HCT116 (cell line): ENCODE results near the gene WDR72. TPM values are rescaled to one million over a fixed set of nuclear protein-coding genes. Genes with fewer than 3 reads are reported as not detected.
A peak's percentile ranks its signal among the peaks of the same experiment; 100 is the strongest.
"Not testable (repeated sequence)": the region's sequence is repeated elsewhere in the genome, so short reads cannot be mapped to it uniquely, and the experiment has no call there.

ENCODE experiments used
- ATAC-seq: fragments of 200-7000 bp; cut with Tn5 transposase; 2 replicates; pipeline ENCODE4 v1.9.1; 2020; ENCODE audit warnings: mild to moderate bottlenecking, moderate library complexity
- BruUV-seq: library from RNA; stranded (reverse); fragments of 400-500 nt; replicated peaks from 2 replicates; lab custom pipeline; 2021; lab: Mats Ljungman, UMichigan
- CTCF ChIA-PET: fragments of 300-600 bp; sonication (Branson Sonifier 250); formaldehyde crosslinking; loops from one replicate; lab custom pipeline; 2021; ENCODE audit warnings: antibody characterized with exemption; lab: Charles Lee
- POLR2A ChIA-PET: fragments of 300-600, 350-600 bp; sonication (Branson Sonifier 250); formaldehyde crosslinking; loops from one replicate; lab custom pipeline; 2021; ENCODE audit warnings: antibody characterized with exemption; lab: Charles Lee
- RAD21 ChIA-PET, 2 experiments: fragments of 300-600 bp; sonication (Branson Sonifier 250); formaldehyde crosslinking; loops; one replicate each; lab custom pipeline; 2023; ENCODE audit warnings: low total read pairs in 2 of 2; ENCODE audit not compliant: uncharacterized antibody in 2 of 2, unreplicated experiment in 2 of 2, low non-redundant PET in 1 of 2; lab: Charles Lee
- DNase-seq: peaks from one replicate; pipeline ENCODE4 v3.0.0-alpha.2; 2010; ENCODE audit warnings: low read depth, low spot score
- H2AFZ ChIP-seq: fragments of 200-600 bp; shearing (Covaris generic), sonication (generic); 2 replicates; pipeline ENCODE4 v1.6.1; 2017; ENCODE audit warnings: low read depth, mixed run types, mixed read lengths, antibody characterized with exemption, low read length; ENCODE audit not compliant: poor library complexity, severe bottlenecking
- H3K27ac ChIP-seq: 2 replicates; pipeline ENCODE4 v1.5.1; 2012; ENCODE audit warnings: low read depth, low read length
- H3K27me3 ChIP-seq: fragments of 200-600 bp; sonication (generic); 2 replicates; pipeline ENCODE4 v1.6.1; 2016; ENCODE audit warnings: mixed run types, low read length, mixed read lengths; ENCODE audit not compliant: insufficient read depth
- H3K36me3 ChIP-seq, 2 experiments: fragments of 200-500 bp in 1 of 2; fragments of 200-600 bp in 1 of 2; sonication (Bioruptor generic) in 1 of 2; sonication (generic) in 1 of 2; 2 replicates each; pipeline versions ENCODE4 v1.5.1 to v1.6.1; 2014 to 2016; ENCODE audit warnings: low read length in 2 of 2, inconsistent platforms in 1 of 2, mixed read lengths in 1 of 2, mixed run types in 1 of 2; ENCODE audit not compliant: insufficient read depth in 2 of 2, control insufficient read depth in 1 of 2
- H3K4me1 ChIP-seq, 2 experiments: fragments of 200-600 bp in 1 of 2; sonication (generic) in 1 of 2; 2 replicates each; pipeline versions ENCODE4 v1.5.1 to v1.6.1; 2012 to 2017; ENCODE audit warnings: low read length in 2 of 2, inconsistent platforms in 1 of 2, mild to moderate bottlenecking in 1 of 2, mixed read lengths in 1 of 2, mixed run types in 1 of 2, moderate library complexity in 1 of 2; ENCODE audit not compliant: insufficient read depth in 2 of 2, control insufficient read depth in 1 of 2
- H3K4me2 ChIP-seq: fragments of 200-600 bp; sonication (generic); 2 replicates; pipeline ENCODE4 v1.6.1; 2017; ENCODE audit warnings: mixed run types, low read length, mixed read lengths
- H3K4me3 ChIP-seq, 2 experiments: fragments of 200-600 bp in 1 of 2; sonication (generic) in 1 of 2; replicated peaks in 1 of 2; 2 replicates each; pipeline ENCODE4 v1.5.1; 2011 to 2016; ENCODE audit warnings: low read length in 2 of 2, control low read depth in 1 of 2, low read depth in 1 of 2, mild to moderate bottlenecking in 1 of 2, mixed read lengths in 1 of 2, mixed run types in 1 of 2
- H3K79me2 ChIP-seq: fragments of 200-600 bp; sonication (generic); 2 replicates; pipeline ENCODE4 v1.6.1; 2017; ENCODE audit warnings: mild to moderate bottlenecking, mixed run types, low read length, moderate library complexity, mixed read lengths; ENCODE audit not compliant: insufficient read depth
- H3K9ac ChIP-seq: fragments of 200-600 bp; sonication (generic); 2 replicates; pipeline ENCODE4 v1.6.1; 2016; ENCODE audit warnings: low read length, mixed read lengths
- H3K9me2 ChIP-seq: fragments of 200-600 bp; sonication (generic), shearing (Covaris generic); 2 replicates; pipeline ENCODE4 v1.6.1; 2017; ENCODE audit warnings: mixed run types, mild to moderate bottlenecking, moderate library complexity; ENCODE audit not compliant: insufficient read depth
- H3K9me3 ChIP-seq, 2 experiments: fragments of 200-500 bp in 1 of 2; fragments of 200-600 bp in 1 of 2; sonication (Bioruptor generic) in 1 of 2; sonication (generic) in 1 of 2; 2 replicates each; pipeline ENCODE4 v1.6.1; 2014 to 2017; ENCODE audit warnings: low read length in 2 of 2, mixed read lengths in 2 of 2, inconsistent platforms in 1 of 2, low read depth in 1 of 2, mild to moderate bottlenecking in 1 of 2, mixed run types in 1 of 2, moderate library complexity in 1 of 2; ENCODE audit not compliant: control insufficient read depth in 1 of 2, insufficient read depth in 1 of 2
- H4K20me1 ChIP-seq: fragments of 200-600 bp; sonication (generic), shearing (Covaris generic); 2 replicates; pipeline ENCODE4 v1.6.1; 2017; ENCODE audit warnings: mixed run types, mild to moderate bottlenecking, moderate library complexity; ENCODE audit not compliant: insufficient read depth
- CBX3 ChIP-seq: IDR thresholded peaks from 2 replicates; pipeline ENCODE4 v1.6.1; 2012; ENCODE audit warnings: low read depth
- EZH2phosphoT487 ChIP-seq: fragments of 200-600 bp; IDR thresholded peaks from 2 replicates; pipeline ENCODE4 v1.6.1; 2018; ENCODE audit warnings: antibody characterized with exemption, borderline replicate concordance
- JUND ChIP-seq: IDR thresholded peaks from 2 replicates; pipeline ENCODE4 v1.6.1; 2012
- POLR2A ChIP-seq: IDR thresholded peaks from 2 replicates; pipeline ENCODE4 v1.7.0; 2011; ENCODE audit warnings: borderline replicate concordance; ENCODE audit not compliant: insufficient read depth, insufficient read length; ENCODE audit errors: extremely low read depth
- POLR2AphosphoS5 ChIP-seq: IDR thresholded peaks from 2 replicates; pipeline ENCODE4 v1.6.1; 2011; ENCODE audit warnings: mild to moderate bottlenecking, low read depth, low read length, moderate library complexity
- RAD21 ChIP-seq: IDR thresholded peaks from 2 replicates; pipeline ENCODE4 v1.6.1; 2012; ENCODE audit warnings: low read depth, mild to moderate bottlenecking
- SIN3A ChIP-seq: IDR thresholded peaks from 2 replicates; pipeline ENCODE4 v1.6.1; 2012; ENCODE audit warnings: low read depth
- SP1 ChIP-seq: IDR thresholded peaks from 2 replicates; pipeline ENCODE4 v1.6.1; 2012; ENCODE audit warnings: low read depth
- SRF ChIP-seq: IDR thresholded peaks from 2 replicates; pipeline ENCODE4 v1.6.1; 2012; ENCODE audit warnings: low read depth
- YY1 ChIP-seq: IDR thresholded peaks from 2 replicates; pipeline ENCODE4 v1.6.1; 2011; ENCODE audit warnings: low read length, low read depth, moderate library complexity, mild to moderate bottlenecking; ENCODE audit not compliant: insufficient replicate concordance; ENCODE audit errors: extremely low read depth
- ZFX ChIP-seq: fragments of 450-650 bp; IDR thresholded peaks from 2 replicates; pipeline ENCODE4 v1.6.1; 2017
- ZNF274 ChIP-seq: fragments of 200-500 bp; sonication (Bioruptor generic); IDR thresholded peaks from 2 replicates; pipeline ENCODE4 v1.6.1; 2014; ENCODE audit warnings: mild to moderate bottlenecking, low read depth, low read length, inconsistent platforms
- intact Hi-C: fragments of 100-400 bp; cut with micrococcal nuclease; formaldehyde crosslinking; loops from 2 replicates; pipeline ENCODE4 v1.10.0; 2022
- total RNA-seq: library from RNA; stranded (reverse); gene quantifications from one replicate; pipeline ENCODE4 v1.2.1, GENCODE V29; 2021; ENCODE audit not compliant: unreplicated experiment
- TF ChIP-seq, protein P1 (sequence below): IDR thresholded peaks from 2 replicates; pipeline ENCODE4 v1.6.1; 2011; ENCODE audit warnings: mild to moderate bottlenecking, low read length, moderate library complexity; ENCODE audit not compliant: insufficient replicate concordance; ENCODE audit errors: extremely low read depth
- TF ChIP-seq, protein P2 (sequence below): IDR thresholded peaks from 2 replicates; pipeline ENCODE4 v1.6.1; 2012

Gene WDR72
- total RNA-seq, 1 experiment from 2014 or later: 5.8 TPM

DNA sequence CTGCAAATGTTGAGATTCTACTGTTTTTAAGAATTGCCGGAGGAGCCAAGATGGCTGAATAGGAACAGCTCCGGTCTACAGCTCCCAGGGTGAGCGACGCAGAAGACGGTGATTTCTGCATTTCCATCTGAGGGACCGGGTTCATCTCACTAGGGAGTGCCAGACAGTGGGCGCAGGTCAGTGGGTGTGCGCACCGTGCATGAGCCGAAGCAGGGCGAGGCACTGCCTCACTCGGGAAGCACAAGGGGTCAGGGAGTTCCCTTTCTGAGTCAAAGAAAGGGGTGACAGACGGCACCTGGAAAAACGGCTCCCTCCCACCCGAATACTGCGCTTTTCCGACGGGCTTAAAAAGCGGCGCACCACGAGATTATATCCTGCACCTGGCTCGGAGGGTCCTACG, 75.3 kb downstream of the WDR72 start:
- H3K9me2 ChIP-seq, DNase-seq, H3K27me3 ChIP-seq, H3K79me2 ChIP-seq, H4K20me1 ChIP-seq, ATAC-seq, H3K36me3 ChIP-seq, H3K4me1 ChIP-seq, CTCF ChIA-PET, POLR2A ChIA-PET, H3K27ac ChIP-seq, RAD21 ChIA-PET, intact Hi-C loops, H2AFZ ChIP-seq, H3K9me3 ChIP-seq: not testable (repeated sequence)
- BruUV-seq: TSS peak; percentile 57
- peak overlapping the region; percentile 37 to 38; a peak in 3 of 4 replicates for H3K4me3 ChIP-seq
- 0 out of 2 replicates have a peak overlapping the region, but pooled peaks have one; percentile 3 for H3K9ac ChIP-seq
- peak overlapping the region; percentile 53 for H3K4me2 ChIP-seq
- TF ChIP-seq YY1: peak; percentile 5

DNA sequence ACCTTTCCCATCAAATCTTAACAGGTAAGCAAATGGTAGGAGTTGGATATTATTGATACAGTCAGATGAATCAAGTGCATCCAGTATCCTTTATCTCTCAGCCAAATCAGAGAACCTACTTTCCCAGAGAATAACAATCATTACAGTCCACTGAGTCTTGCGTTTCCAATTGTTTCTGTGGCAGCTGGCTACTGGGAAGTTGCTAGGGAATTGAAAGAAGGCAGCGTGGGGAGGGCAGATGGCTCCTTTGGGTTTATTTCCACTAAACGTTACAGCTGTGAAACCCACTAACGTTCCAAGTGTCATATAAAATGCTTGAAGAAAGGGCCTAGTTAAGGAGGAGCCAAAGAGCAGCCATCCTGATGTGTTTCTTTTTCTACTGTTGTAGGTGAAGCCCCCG, 78.4 kb downstream of the WDR72 start:
- Histone ChIP-seq H3K9me3 (no peaks in the 10 kb centered on the region), H3K27ac (no peak overlapping the region), H3K9me2 (no peaks in the 10 kb centered on the region), H3K79me2 (no peaks in the 10 kb centered on the region), H3K4me1 (no peaks in the 10 kb centered on the region), H3K4me3 (no peak overlapping the region), H3K27me3 (no peaks in the 10 kb centered on the region), H2AFZ (no peak overlapping the region), H3K9ac (no peak overlapping the region), H3K4me2 (no peak overlapping the region)
- BruUV-seq: no TSS peak
- ATAC-seq (no peak), DNase-seq (no peak)
- POLR2A ChIA-PET: no interaction called here
- CTCF ChIA-PET: no interaction called here
- intact Hi-C loops: no loop called here
- RAD21 ChIA-PET: no interaction called here
- no peak for TF ChIP-seq ZFX
- TF ChIP-seq, all 23 proteins: peak for 0
- H4K20me1 ChIP-seq: no peaks in the 10 kb centered on the region
- no peaks in the 10 kb centered on the region for H3K36me3 ChIP-seq

DNA sequence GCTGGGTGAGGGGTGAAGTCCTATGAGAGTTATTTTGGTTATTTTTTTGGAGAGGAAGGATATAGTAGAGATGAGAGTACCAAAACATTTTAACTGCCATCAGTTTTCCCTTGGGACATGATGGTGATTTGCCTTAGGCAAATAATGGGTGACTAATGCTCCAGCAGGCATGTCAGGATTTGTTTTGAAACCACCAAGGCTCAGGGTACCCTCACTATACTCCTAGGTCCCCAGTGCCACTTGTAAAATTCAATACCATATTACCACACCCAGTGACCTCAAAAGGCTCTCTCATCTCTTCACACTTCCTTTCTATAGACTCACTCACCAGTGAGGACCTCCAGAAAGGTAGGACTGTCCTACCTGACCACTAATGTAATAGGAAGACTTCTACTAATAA, 83.6 kb downstream of the WDR72 start:
- POLR2A ChIA-PET: no interaction called here
- no peaks in the 10 kb centered on the region for H3K79me2 ChIP-seq
- BruUV-seq: no TSS peak
- no peak overlapping the region for H3K4me3 ChIP-seq
- no peaks in the 10 kb centered on the region for H4K20me1 ChIP-seq
- intact Hi-C loops: no loop called here
- CTCF ChIA-PET: no interaction called here
- no peak overlapping the region for H3K9ac ChIP-seq
- H2AFZ ChIP-seq: no peak overlapping the region
- H3K36me3 ChIP-seq: no peaks in the 10 kb centered on the region
- RAD21 ChIA-PET: no interaction called here
- H3K27me3 ChIP-seq: no peaks in the 10 kb centered on the region
- H3K27ac ChIP-seq: no peak overlapping the region
- H3K9me3 ChIP-seq: no peaks in the 10 kb centered on the region; a peak in 1 of 4 replicates
- DNase-seq (no peak), ATAC-seq (no peak)
- H3K9me2 ChIP-seq: no peaks in the 10 kb centered on the region
- no peaks in the 10 kb centered on the region for H3K4me1 ChIP-seq
- H3K4me2 ChIP-seq: no peak overlapping the region
- TF ChIP-seq JUND: no peak
- no peak for TF ChIP-seq SP1
- TF ChIP-seq, protein P1, sequence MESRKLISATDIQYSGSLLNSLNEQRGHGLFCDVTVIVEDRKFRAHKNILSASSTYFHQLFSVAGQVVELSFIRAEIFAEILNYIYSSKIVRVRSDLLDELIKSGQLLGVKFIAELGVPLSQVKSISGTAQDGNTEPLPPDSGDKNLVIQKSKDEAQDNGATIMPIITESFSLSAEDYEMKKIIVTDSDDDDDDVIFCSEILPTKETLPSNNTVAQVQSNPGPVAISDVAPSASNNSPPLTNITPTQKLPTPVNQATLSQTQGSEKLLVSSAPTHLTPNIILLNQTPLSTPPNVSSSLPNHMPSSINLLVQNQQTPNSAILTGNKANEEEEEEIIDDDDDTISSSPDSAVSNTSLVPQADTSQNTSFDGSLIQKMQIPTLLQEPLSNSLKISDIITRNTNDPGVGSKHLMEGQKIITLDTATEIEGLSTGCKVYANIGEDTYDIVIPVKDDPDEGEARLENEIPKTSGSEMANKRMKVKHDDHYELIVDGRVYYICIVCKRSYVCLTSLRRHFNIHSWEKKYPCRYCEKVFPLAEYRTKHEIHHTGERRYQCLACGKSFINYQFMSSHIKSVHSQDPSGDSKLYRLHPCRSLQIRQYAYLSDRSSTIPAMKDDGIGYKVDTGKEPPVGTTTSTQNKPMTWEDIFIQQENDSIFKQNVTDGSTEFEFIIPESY: no peak
- no peak for TF ChIP-seq RAD21
- TF ChIP-seq POLR2AphosphoS5: no peak
- TF ChIP-seq YY1: no peak
- TF ChIP-seq, protein P2, sequence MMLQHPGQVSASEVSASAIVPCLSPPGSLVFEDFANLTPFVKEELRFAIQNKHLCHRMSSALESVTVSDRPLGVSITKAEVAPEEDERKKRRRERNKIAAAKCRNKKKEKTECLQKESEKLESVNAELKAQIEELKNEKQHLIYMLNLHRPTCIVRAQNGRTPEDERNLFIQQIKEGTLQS: no peak
- TF ChIP-seq CBX3: no peak
- TF ChIP-seq SIN3A: no peak
- no peak for TF ChIP-seq SRF
- TF ChIP-seq EZH2phosphoT487: no peak
- TF ChIP-seq ZNF274: no peak
- TF ChIP-seq POLR2A: no peak
